Breast epithelium (tissue), 3 donors: Measurements from ENCODE around the gene TMCC3.

Experiments used
- CTCF ChIP-seq, 3 donors: fragments of 450-650 bp; IDR thresholded peaks; one replicate each; pipeline ENCODE4 v1.5.1; 2016 to 2017; ENCODE audit warnings: antibody characterized with exemption in 3 of 3, mild to moderate bottlenecking in 3 of 3, moderate library complexity in 3 of 3
- POLR2A ChIP-seq: fragments of 450-650 bp; IDR thresholded peaks from one replicate; pipeline ENCODE4 v1.6.1; 2016; ENCODE audit warnings: antibody characterized with exemption, mild to moderate bottlenecking, moderate library complexity

DNA sequence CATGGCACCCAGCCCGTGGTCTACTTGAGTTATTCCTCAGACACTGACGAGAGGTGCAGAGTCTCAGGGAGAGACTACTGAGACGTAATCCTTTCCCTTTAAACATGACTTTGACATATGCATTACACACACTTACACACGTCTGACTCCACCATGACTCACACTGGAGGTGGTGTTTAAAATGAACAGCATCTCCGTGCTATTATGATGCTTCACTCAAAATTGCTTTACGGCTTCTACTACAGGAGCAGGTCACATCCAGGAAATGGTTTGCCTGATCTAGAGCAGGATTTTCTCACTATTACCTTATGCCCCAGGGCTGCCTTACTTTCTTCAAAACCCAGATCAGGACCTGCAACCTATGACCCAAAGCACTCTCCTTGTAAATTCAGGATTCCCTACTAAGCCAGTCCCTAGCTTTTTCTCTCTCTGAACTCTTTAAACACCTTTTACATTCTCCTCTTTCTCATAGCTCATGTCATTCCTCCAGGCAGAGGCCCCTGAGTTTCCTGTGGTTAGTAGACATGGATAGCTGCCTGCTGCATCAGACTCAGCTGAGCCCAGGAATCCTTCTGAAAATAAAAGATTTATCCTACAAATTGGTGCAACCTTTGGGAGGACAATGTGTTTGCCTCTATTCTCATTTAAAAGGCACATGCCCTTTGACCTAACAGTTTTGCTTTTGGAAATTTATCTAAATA is 31.2 kb downstream of the TMCC3 start:
- TF ChIP-seq CTCF (IDR thresholded peaks at IDR 0.05) (no peak), POLR2A (no peak)
